ENCODE results near the gene PBX1.

PBX1 gene

GRCh38 chr1:164895026-164895912 lies 336.3 kb downstream of the PBX1 start:
- DNase-seq, result no peak

DNA sequence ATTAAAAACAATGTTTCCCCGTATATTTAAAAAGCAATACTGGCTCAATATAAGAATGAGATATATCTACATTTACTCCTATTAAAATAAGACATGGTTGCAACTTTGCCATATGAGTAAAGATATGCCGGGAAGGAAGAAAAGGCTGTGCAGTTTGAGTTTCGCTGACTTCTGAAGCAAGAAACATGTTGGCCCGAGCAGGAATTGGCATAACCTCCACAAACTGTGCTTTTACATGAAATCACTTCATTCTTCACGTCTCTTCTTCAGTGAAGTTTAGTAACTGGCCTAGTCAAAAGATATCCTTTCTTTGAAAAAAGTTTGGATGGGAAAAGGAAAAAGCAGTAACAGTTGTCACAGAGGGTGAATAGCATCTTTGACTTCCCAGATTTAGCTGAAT lies 342.0 kb downstream of the PBX1 start:
- DNase-seq, result no peak
